Karpas-422 (cell line): Measurements from ENCODE around the gene SNX1. TPM values are rescaled to one million over a fixed set of nuclear protein-coding genes. Genes with fewer than 3 reads are reported as not detected.

Source experiments
- DNase-seq: peaks from one replicate; pipeline ENCODE4 v3.0.0-alpha.2; 2015
- H2AFZ ChIP-seq: fragments of 200-600 bp; sonication (generic); 2 replicates; pipeline ENCODE4 v1.6.1; 2014; ENCODE audit warnings: antibody characterized with exemption, low read length, mixed read lengths
- H3K27ac ChIP-seq: fragments of 200-600 bp; sonication (generic); 2 replicates; pipeline ENCODE4 v1.5.1; 2014; ENCODE audit warnings: mild to moderate bottlenecking, low read length, moderate library complexity
- H3K27me3 ChIP-seq: fragments of 200-600 bp; sonication (generic); 2 replicates; pipeline ENCODE4 v1.6.1; 2014; ENCODE audit warnings: low read length, mixed read lengths
- H3K36me3 ChIP-seq: fragments of 200-600 bp; sonication (generic); 2 replicates; pipeline ENCODE4 v1.6.1; 2014; ENCODE audit warnings: low read length, mixed read lengths; ENCODE audit not compliant: insufficient read depth
- H3K4me1 ChIP-seq: fragments of 200-600 bp; sonication (generic); 2 replicates; pipeline ENCODE4 v1.6.1; 2014; ENCODE audit warnings: mild to moderate bottlenecking, low read length, mixed read lengths
- H3K4me2 ChIP-seq: fragments of 200-600 bp; sonication (generic); 2 replicates; pipeline ENCODE4 v1.6.1; 2014; ENCODE audit warnings: low read length, low read depth, mild to moderate bottlenecking; ENCODE audit not compliant: poor library complexity, severe bottlenecking
- H3K4me3 ChIP-seq: fragments of 200-600 bp; sonication (generic); 2 replicates; pipeline ENCODE4 v1.5.1; 2014; ENCODE audit warnings: mild to moderate bottlenecking, antibody characterized with exemption, low read length, mixed read lengths
- H3K79me2 ChIP-seq: fragments of 200-600 bp; sonication (generic); 2 replicates; pipeline ENCODE4 v1.6.1; 2014; ENCODE audit warnings: mild to moderate bottlenecking, low read length, mixed read lengths
- H3K9ac ChIP-seq: fragments of 200-600 bp; sonication (generic); 2 replicates; pipeline ENCODE4 v1.6.0; 2014; ENCODE audit warnings: low read length
- H3K9me2 ChIP-seq: fragments of 200-600 bp; sonication (generic), shearing (Covaris generic); replicated peaks from 2 replicates; pipeline ENCODE4 v1.6.0; 2014; ENCODE audit warnings: mild to moderate bottlenecking, low read length, moderate library complexity; ENCODE audit not compliant: insufficient read depth
- H3K9me3 ChIP-seq: fragments of 300-700, 200-600 bp; sonication (generic); 2 replicates; pipeline ENCODE4 v1.6.1; 2014; ENCODE audit warnings: low read length, mixed read lengths
- H4K20me1 ChIP-seq: fragments of 200-600 bp; sonication (generic); 2 replicates; pipeline ENCODE4 v1.6.1; 2014; ENCODE audit warnings: mild to moderate bottlenecking, antibody characterized with exemption, low read length, low read depth; ENCODE audit not compliant: insufficient read depth
- total RNA-seq: library from RNA; depleted of rRNA; stranded (reverse); fragments of >200 nt; shearing (Covaris generic); gene quantifications from 2 replicates; pipeline ENCODE4 v1.2.3, GENCODE V29; 2014; ENCODE audit warnings: low replicate concordance; rRNA removed

SNX1 gene, protein sequence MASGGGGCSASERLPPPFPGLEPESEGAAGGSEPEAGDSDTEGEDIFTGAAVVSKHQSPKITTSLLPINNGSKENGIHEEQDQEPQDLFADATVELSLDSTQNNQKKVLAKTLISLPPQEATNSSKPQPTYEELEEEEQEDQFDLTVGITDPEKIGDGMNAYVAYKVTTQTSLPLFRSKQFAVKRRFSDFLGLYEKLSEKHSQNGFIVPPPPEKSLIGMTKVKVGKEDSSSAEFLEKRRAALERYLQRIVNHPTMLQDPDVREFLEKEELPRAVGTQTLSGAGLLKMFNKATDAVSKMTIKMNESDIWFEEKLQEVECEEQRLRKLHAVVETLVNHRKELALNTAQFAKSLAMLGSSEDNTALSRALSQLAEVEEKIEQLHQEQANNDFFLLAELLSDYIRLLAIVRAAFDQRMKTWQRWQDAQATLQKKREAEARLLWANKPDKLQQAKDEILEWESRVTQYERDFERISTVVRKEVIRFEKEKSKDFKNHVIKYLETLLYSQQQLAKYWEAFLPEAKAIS
- 52.0 and 55.5 TPM in 2 replicates for total RNA-seq

DNA sequence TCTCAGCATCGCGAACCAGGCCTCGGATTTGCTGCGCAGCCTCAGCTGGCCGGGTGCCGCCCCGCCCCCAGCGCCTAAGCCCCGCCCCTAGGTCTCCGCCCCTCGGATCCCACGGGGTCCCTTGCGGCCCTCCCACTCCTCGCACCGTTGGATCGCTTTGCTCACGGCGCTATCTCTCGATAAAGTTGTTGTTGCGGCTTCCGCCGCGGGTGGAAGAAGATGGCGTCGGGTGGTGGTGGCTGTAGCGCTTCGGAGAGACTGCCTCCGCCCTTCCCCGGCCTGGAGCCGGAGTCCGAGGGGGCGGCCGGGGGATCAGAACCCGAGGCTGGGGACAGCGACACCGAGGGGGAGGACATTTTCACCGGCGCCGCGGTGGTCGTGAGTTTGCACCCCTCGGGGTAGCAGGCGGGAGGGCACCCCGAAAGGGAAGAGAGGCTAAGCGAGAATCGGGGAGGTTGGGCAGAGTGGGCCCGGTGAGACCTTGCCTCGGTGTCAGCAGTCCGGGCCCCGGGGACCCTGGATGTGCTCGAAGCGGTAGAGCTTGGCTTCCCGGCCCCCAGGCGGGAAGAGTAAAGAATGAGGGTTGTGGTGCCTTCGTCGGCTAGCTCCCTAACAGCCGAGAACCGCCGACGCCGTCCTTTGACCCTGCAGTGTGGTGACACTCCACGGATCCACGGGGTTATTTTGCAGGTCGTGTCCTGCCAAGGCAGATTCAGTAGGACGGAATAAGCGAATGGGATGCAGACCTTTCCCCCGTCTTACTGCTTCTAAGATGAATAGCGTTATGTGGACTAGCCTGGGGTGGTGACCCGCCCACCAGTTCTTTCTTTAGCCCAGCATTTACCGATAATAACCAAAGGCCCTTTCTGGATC lies at the start of gene SNX1:
Gene SNX1 (plus strand): TSS at position 188 of the 873 bp plus-strand sequence. CDS start 32 bp downstream, at position 220.
- H3K4me1 ChIP-seq = peaks cover 48% of the 10 kb centered on the region
- peaks cover 2% of the 10 kb centered on the region; the same call in 1 of the 2 replicates for H3K36me3 ChIP-seq
- H3K9ac ChIP-seq = peak within 1 kb of the TSS; percentile 91
- peak within 1 kb of the TSS; percentile 25 for H3K27ac ChIP-seq
- H3K27me3 ChIP-seq = no peaks in the 10 kb centered on the region
- peak; percentile 98 for DNase-seq
- H3K9me3 ChIP-seq = no peaks in the 10 kb centered on the region
- no peak within 1 kb of the TSS for H2AFZ ChIP-seq
- no peaks in the 10 kb centered on the region for H3K9me2 ChIP-seq
- H3K79me2 ChIP-seq = peaks cover 86% of the 10 kb centered on the region
- no peaks in the 10 kb centered on the region; the same call in 1 of the 2 replicates for H4K20me1 ChIP-seq
- H3K4me3 ChIP-seq = peak within 1 kb of the TSS; percentile 91
- peak within 1 kb of the TSS; percentile 88 for H3K4me2 ChIP-seq

DNA sequence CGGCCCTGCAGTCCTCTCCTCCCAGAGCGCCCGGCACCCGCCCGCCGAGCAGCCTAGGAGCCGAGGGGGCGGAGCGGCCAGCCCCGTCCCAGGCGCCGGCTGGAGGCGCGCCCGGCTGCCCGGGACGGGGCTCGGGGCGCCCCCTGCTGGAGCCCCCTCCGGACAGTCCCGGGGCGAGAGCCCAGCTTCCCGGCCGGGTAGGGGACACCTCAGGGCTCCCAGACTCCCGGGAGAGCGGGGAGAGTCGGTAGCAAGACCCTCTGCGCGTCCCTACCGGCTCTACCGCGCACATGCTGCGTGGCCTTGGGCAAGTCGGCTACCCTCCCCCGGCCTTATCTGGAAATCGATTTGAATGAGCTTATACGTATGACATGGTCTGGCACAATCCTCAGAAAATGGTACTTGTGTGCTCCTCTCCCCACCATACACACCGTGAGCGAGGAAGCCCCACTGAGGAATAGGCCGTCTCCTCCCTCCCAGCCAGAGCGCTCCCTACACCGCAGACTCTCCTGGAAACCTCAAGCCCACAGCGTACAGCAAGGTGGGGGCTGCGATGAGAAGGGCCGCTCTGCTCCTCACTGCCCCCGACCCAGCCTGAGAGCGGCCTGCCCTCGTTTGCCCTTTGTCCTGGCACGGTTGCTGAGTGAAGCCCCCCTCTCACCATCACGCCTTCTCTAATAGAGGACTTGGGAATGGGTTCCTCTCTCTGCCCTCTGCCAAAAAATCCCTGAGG lies 49.2 kb upstream of the SNX1 start, which contains the start of gene DAPK2:
Gene DAPK2 (minus strand): TSS at position 65 of the 733 bp plus-strand sequence. CDS start 6,224 bp downstream, outside the sequence.
- Histone ChIP-seq H3K9me3 (no peaks in the 10 kb centered on the region), H3K4me3 (peak within 1 kb of the TSS; percentile 70), H3K27me3 (no peaks in the 10 kb centered on the region), H3K36me3 (0 out of 2 replicates have a peak, but pooled peaks cover 5% of the 10 kb centered on the region), H3K79me2 (peaks cover 44% of the 10 kb centered on the region), H3K27ac (peak within 1 kb of the TSS; percentile 85), H3K9me2 (no peaks in the 10 kb centered on the region), H4K20me1 (no peaks in the 10 kb centered on the region), H3K4me1 (peaks cover 62% of the 10 kb centered on the region), H3K9ac (peak within 1 kb of the TSS; percentile 74), H2AFZ (peak within 1 kb of the TSS; percentile 79; the same call in 1 of the 2 replicates), H3K4me2 (peak within 1 kb of the TSS; percentile 79)
- peak; percentile 88 for DNase-seq

DNA sequence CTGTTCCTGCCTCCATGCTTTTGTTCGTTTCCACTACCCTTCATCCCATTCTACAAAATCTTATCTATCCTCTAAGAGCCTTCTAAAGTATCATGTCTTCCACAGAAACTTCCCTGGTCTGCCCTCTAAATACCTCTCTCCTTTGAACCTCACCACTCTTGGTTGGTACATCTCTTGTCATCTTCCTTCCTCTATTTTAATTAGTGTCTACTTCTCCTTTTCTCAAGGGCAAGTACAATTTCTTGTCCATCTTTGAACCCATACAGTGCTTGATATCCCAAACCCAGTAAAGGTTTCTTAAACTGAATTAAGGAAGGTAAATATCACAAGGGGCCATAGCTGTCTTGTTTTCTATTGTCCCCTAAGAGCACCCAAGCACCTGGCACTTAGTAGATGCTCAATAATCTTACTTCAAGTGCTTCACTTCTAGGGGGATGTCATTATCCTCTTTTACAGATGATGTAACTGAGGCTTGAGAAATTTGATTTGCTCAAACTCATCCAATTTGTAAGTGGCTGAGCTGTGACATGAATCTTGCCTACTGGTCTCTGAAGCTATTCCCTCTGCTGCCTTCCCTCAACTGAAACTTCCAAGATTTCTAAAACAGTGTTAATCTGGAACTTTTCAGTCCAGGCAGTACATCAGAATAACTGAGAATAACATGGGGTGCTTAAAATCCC lies 46.9 kb upstream of the SNX1 start:
- no peak overlapping the region for H3K4me2 ChIP-seq

DNA sequence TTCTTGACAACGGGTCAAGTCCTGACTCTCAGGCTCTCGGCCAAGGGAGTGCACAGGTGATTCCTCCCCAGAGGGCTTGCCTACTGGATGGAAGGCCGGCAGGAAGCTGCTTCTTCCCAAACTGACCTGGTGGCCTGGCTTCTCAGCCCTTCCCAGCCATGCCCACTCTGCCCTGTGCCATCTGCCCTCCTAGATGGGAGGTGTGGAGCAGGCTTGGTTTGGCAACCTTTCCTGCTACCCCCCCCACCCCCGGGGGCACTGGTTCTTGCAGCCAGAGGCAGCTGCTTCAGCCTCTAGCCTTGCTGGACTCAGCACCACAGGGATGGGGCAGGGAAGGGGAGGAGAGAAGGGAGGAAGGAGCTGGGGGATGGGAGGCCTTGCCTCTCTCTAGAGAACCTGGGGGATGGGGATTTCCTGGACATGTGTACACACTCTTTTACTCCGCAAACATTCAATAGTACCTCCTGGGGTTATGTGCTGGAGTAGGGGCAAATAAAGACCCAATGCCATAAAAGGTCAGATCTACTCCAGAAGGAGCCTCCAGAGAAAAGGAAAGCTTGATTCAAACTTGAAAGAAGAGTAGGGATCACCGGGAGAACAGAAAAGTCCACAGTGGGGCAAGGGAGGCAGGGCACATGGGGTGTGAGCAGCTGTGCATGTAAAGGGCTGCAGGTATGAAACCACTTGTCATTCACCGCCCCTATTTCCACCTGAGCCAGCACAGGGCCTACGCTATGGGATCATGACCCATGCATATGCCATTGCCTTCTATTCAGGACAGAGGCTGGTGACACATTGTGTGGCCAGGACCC lies 45.3 kb upstream of the SNX1 start:
- H3K4me3 ChIP-seq = no peak overlapping the region
- DNase-seq = no peak
- no peaks in the 10 kb centered on the region for H3K27me3 ChIP-seq
- peaks cover 5% of the 10 kb centered on the region for H3K79me2 ChIP-seq
- H3K27ac ChIP-seq = no peak overlapping the region
- no peaks in the 10 kb centered on the region for H3K9me2 ChIP-seq
- H2AFZ ChIP-seq = no peak overlapping the region
- H3K36me3 ChIP-seq = no peaks in the 10 kb centered on the region
- H3K4me2 ChIP-seq = no peak overlapping the region
- no peaks in the 10 kb centered on the region for H4K20me1 ChIP-seq
- peaks cover 25% of the 10 kb centered on the region for H3K4me1 ChIP-seq
- no peaks in the 10 kb centered on the region for H3K9me3 ChIP-seq
- no peak overlapping the region for H3K9ac ChIP-seq

More for the DNA sequence above, 46.9 kb upstream of the SNX1 start:
- Histone ChIP-seq H2AFZ (no peak overlapping the region), H3K36me3 (no peaks in the 10 kb centered on the region), H3K4me1 (peaks cover 41% of the 10 kb centered on the region), H3K9me3 (no peaks in the 10 kb centered on the region), H3K9ac (no peak overlapping the region), H3K27ac (no peak overlapping the region), H4K20me1 (no peaks in the 10 kb centered on the region), H3K27me3 (no peaks in the 10 kb centered on the region), H3K4me3 (no peak overlapping the region), H3K79me2 (peaks cover 20% of the 10 kb centered on the region), H3K9me2 (no peaks in the 10 kb centered on the region)
- DNase-seq = peak; percentile 65

DNA sequence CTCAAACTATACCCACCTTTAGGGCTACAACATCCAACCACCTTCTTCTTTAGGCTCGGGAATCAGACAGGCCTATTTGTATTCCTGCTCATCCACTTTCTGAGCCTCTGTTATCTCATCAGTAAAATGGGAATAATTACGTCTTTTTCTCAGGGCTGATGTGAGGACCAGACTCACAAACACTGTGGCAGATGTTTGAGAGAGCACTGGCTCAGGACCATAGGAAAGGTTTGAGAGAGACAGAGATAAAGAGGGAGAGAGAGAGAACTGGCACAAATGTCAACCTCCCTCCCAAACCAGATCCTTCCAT lies 44.7 kb upstream of the SNX1 start:
- H3K4me3 ChIP-seq = no peak overlapping the region
- H3K9me2 ChIP-seq = no peaks in the 10 kb centered on the region
- no peak for DNase-seq
- H3K79me2 ChIP-seq = no peaks in the 10 kb centered on the region
- no peaks in the 10 kb centered on the region for H3K9me3 ChIP-seq
- H3K9ac ChIP-seq = no peak overlapping the region
- no peak overlapping the region for H2AFZ ChIP-seq
- H3K27ac ChIP-seq = no peak overlapping the region
- H3K4me1 ChIP-seq = peaks cover 21% of the 10 kb centered on the region
- no peaks in the 10 kb centered on the region for H4K20me1 ChIP-seq
- H3K27me3 ChIP-seq = no peaks in the 10 kb centered on the region
- no peaks in the 10 kb centered on the region for H3K36me3 ChIP-seq
- no peak overlapping the region for H3K4me2 ChIP-seq

DNA sequence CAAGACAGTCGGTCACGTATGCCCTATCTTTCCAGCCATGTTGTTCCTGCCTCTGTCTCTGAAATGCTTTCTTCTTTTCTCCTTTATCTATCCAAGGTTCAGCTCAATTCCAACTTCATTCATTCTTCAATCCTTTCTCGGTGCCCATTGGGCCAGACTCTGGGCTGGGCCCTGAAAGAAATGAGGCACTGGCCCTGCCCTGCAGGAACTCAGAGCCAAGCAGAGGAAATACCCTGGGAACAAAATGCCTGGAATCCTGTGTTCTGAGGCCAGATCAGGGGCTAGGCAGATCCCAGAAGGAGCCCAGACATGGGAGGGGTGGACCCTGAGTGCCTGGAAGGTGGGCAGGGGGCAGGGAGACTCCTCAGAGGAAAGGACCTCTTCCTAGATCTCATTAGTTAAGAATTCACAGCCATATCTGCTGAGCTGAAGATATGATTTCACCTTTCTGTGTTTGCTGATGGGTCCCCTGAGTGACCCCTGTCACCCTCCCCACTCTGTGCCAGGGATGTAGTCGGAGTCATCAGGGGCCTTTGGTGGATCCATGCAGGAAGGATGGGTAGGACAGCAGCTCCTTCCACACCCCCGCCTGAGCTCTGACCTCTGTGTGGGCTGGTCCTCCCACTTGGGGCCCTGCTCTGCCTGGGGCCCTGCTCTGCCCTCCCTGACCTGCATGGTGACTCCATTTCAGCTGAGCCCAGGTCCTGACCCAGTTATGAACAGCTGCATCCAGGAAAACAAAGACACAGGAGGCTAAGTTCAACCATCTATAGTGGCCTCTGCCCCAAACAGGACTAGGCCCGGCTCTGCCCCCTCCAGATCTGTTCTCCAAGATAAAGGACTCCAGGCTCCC lies 44.1 kb upstream of the SNX1 start:
- Histone ChIP-seq H3K4me3 (no peak overlapping the region), H3K79me2 (no peaks in the 10 kb centered on the region), H3K27me3 (no peaks in the 10 kb centered on the region), H3K4me1 (peaks cover 19% of the 10 kb centered on the region), H3K4me2 (no peak overlapping the region), H2AFZ (no peak overlapping the region), H3K36me3 (no peaks in the 10 kb centered on the region), H3K27ac (no peak overlapping the region), H3K9me2 (no peaks in the 10 kb centered on the region), H3K9me3 (no peaks in the 10 kb centered on the region), H3K9ac (no peak overlapping the region), H4K20me1 (no peaks in the 10 kb centered on the region)
- no peak for DNase-seq
